Mesenchymal stem cell (in vitro differentiated cells and primary cell): ENCODE measurements around the gene FAAH2.

Source experiments
- DNase-seq: peaks from one replicate; pipeline ENCODE4 v3.0.0-alpha.2; 2013
- H2AFZ ChIP-seq: one replicate; pipeline ENCODE4 v1.6.1; 2013; ENCODE audit warnings: low read depth, mild to moderate bottlenecking, control low read depth, inconsistent platforms, low read length, moderate library complexity
- H2AK5ac ChIP-seq: 2 replicates; pipeline ENCODE4 v1.6.1; 2013; ENCODE audit warnings: low read length, moderate library complexity, mild to moderate bottlenecking, inconsistent platforms; ENCODE audit not compliant: severe bottlenecking
- H2BK120ac ChIP-seq: one replicate; pipeline ENCODE4 v1.6.1; 2013; ENCODE audit warnings: low read depth, mild to moderate bottlenecking, inconsistent platforms, low read length, moderate library complexity
- H2BK12ac ChIP-seq, 2 experiments: one replicate each; pipeline ENCODE4 v1.6.1; 2013; ENCODE audit warnings: inconsistent platforms in 2 of 2, low read length in 2 of 2, mild to moderate bottlenecking in 2 of 2, moderate library complexity in 2 of 2, control low read depth in 1 of 2
- H2BK15ac ChIP-seq: one replicate; pipeline ENCODE4 v1.6.1; 2013; ENCODE audit warnings: mild to moderate bottlenecking, low read depth, inconsistent platforms; ENCODE audit not compliant: poor library complexity, severe bottlenecking
- H2BK5ac ChIP-seq: 2 replicates; pipeline ENCODE4 v1.6.1; 2013; ENCODE audit warnings: low read depth, mild to moderate bottlenecking, low read length, control low read depth, inconsistent platforms; ENCODE audit not compliant: poor library complexity, severe bottlenecking
- H3K14ac ChIP-seq, 2 experiments: one replicate each; pipeline ENCODE4 v1.6.1; 2013; ENCODE audit warnings: inconsistent platforms in 2 of 2, low read length in 2 of 2, control low read depth in 1 of 2, mild to moderate bottlenecking in 1 of 2, moderate library complexity in 1 of 2
- H3K18ac ChIP-seq, 2 experiments: one replicate each; pipeline ENCODE4 v1.6.1; 2013; ENCODE audit warnings: inconsistent platforms in 2 of 2, low read length in 2 of 2, control low read depth in 1 of 2, low read depth in 1 of 2, mild to moderate bottlenecking in 1 of 2
- H3K23ac ChIP-seq, 2 experiments: one replicate each; pipeline ENCODE4 v1.6.1; 2013; ENCODE audit warnings: inconsistent platforms in 2 of 2, low read length in 2 of 2, mild to moderate bottlenecking in 2 of 2, moderate library complexity in 2 of 2, control low read depth in 1 of 2
- H3K27ac ChIP-seq: 2 replicates; pipeline ENCODE4 v1.5.1; 2013; ENCODE audit warnings: mild to moderate bottlenecking, moderate library complexity, low read length, control low read depth, inconsistent platforms; ENCODE audit not compliant: poor library complexity, severe bottlenecking
- H3K27me3 ChIP-seq, 2 experiments: 2 replicates each; pipeline versions ENCODE4 v1.6.1 to v1.7.0; 2013; ENCODE audit warnings: low read length in 2 of 2, mild to moderate bottlenecking in 2 of 2, moderate library complexity in 2 of 2, control low read depth in 1 of 2, inconsistent platforms in 1 of 2; ENCODE audit not compliant: control insufficient read depth in 1 of 2, insufficient read depth in 1 of 2
- H3K36me3 ChIP-seq, 2 experiments: 2 replicates each; pipeline versions ENCODE4 v1.6.1 to v1.7.0; 2013; ENCODE audit warnings: low read length in 2 of 2, control low read depth in 1 of 2, inconsistent platforms in 1 of 2, low read depth in 1 of 2, mild to moderate bottlenecking in 1 of 2; ENCODE audit not compliant: insufficient read depth in 2 of 2, control insufficient read depth in 1 of 2
- H3K4ac ChIP-seq, 2 experiments: one replicate each; pipeline ENCODE4 v1.6.1; 2013; ENCODE audit warnings: inconsistent platforms in 2 of 2, low read length in 2 of 2, mild to moderate bottlenecking in 2 of 2, moderate library complexity in 2 of 2, control low read depth in 1 of 2, low read depth in 1 of 2
- H3K4me1 ChIP-seq: 2 replicates; pipeline ENCODE4 v1.6.1; 2013; ENCODE audit warnings: low read depth, low read length, control low read depth; ENCODE audit not compliant: control insufficient read depth, insufficient read depth
- H3K4me2 ChIP-seq: 2 replicates; pipeline ENCODE4 v1.6.1; 2013; ENCODE audit warnings: low read length, mild to moderate bottlenecking, inconsistent platforms; ENCODE audit not compliant: poor library complexity, severe bottlenecking
- H3K4me3 ChIP-seq, 2 experiments: 2 replicates each; pipeline versions ENCODE4 v1.5.1 to v1.7.0; 2013; ENCODE audit warnings: low read length in 2 of 2, mild to moderate bottlenecking in 2 of 2, control low read depth in 1 of 2, low read depth in 1 of 2; ENCODE audit not compliant: insufficient read depth in 1 of 2
- H3K79me1 ChIP-seq: replicated peaks from 2 replicates; pipeline ENCODE4 v1.6.1; 2013; ENCODE audit warnings: mild to moderate bottlenecking, control low read depth, low read length, inconsistent platforms; ENCODE audit not compliant: poor library complexity, severe bottlenecking
- H3K9ac ChIP-seq: 2 replicates; pipeline ENCODE4 v1.7.0; 2013; ENCODE audit warnings: mild to moderate bottlenecking, low read length, moderate library complexity
- H3K9me3 ChIP-seq: 2 replicates; pipeline ENCODE4 v1.7.0; 2013; ENCODE audit warnings: mild to moderate bottlenecking, low read length; ENCODE audit not compliant: control insufficient read depth
- H4K8ac ChIP-seq: one replicate; pipeline ENCODE4 v1.6.1; 2013; ENCODE audit warnings: inconsistent platforms, mild to moderate bottlenecking, low read length, moderate library complexity
- H4K91ac ChIP-seq: one replicate; pipeline ENCODE4 v1.6.1; 2013; ENCODE audit warnings: mild to moderate bottlenecking, low read length, inconsistent platforms
- WGBS: methylation state at CpG from one replicate; pipeline ENCODE4 v1.1.7; 2013; ENCODE audit warnings: mixed read lengths; 5-methylcytosine and 5-hydroxymethylcytosine counted together

FAAH2 gene

DNA sequence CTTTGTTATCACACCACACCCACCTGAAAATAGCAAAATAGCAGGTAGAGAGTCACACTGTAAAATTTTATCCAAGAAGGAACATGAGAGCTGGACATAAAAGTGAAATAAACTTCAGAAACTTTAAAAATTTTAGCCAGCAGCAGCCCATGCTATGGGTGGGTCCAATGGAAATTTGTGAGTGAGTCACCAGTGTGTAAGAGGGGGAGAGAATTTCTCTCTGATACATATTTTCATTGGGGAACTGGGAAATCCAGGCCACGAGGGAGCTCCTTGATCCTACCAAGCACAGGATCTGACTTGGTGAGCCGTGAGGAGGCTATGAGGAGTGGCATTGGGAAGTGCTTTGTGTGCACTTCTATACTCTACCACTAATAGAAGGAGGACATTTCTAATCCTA, 136.3 kb downstream of the FAAH2 start:
- no peaks in the 10 kb centered on the region for H3K79me1 ChIP-seq
- no peak overlapping the region for H4K91ac ChIP-seq
- peaks cover 0 to 2% of the 10 kb centered on the region in 2 experiments for H3K27me3 ChIP-seq
- no peak for DNase-seq
- no peak overlapping the region for H3K4me3 ChIP-seq
- no peak overlapping the region for H2BK15ac ChIP-seq
- H3K27ac ChIP-seq = no peak overlapping the region
- H2AFZ ChIP-seq = no peak overlapping the region
- no peaks in the 10 kb centered on the region for H3K36me3 ChIP-seq
- H2BK12ac ChIP-seq = no peak overlapping the region
- no peak overlapping the region for H3K18ac ChIP-seq
- no peak overlapping the region for H4K8ac ChIP-seq
- peaks cover 24% of the 10 kb centered on the region for H3K9me3 ChIP-seq
- no peak overlapping the region for H3K9ac ChIP-seq
- H3K4me1 ChIP-seq = no peaks in the 10 kb centered on the region
- no peak overlapping the region for H2BK5ac ChIP-seq
- no peak overlapping the region for H2AK5ac ChIP-seq
- H3K4me2 ChIP-seq = no peak overlapping the region
- whole genome bisulfite sequencing = no CpG with 5 or more reads among the region's 2 CpGs
- no peak overlapping the region for H3K4ac ChIP-seq
- H3K23ac ChIP-seq = no peak overlapping the region
- no peak overlapping the region for H2BK120ac ChIP-seq
- no peak overlapping the region for H3K14ac ChIP-seq

DNA sequence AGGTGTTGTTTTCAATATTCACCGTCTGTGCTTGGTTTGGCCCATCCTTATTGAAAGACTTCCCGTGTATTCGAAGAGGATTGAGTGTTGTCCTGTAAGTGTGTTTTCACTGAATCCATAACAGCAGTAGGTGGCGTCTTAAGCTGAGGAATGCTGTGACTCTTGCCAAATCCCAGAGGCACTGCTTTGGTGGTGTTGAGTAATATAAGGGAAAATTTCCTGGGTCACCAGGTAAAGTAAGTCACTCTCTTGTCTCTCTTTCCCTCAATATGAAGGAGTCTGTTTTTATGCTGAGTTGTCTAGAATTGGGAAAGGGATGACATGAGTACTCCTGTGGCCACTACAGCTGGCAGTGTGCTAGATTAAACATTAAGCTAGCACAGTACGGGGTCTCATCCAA, 158.6 kb downstream of the FAAH2 start:
- no peak overlapping the region for H3K18ac ChIP-seq
- WGBS = 57% methylated on average over 5 of the region's 5 CpGs
- no peak overlapping the region for H3K4ac ChIP-seq
- H3K4me1 ChIP-seq = no peaks in the 10 kb centered on the region
- no peak overlapping the region for H2AK5ac ChIP-seq
- H2BK5ac ChIP-seq = no peak overlapping the region
- H2AFZ ChIP-seq = no peak overlapping the region
- no peak overlapping the region for H2BK120ac ChIP-seq
- H3K9me3 ChIP-seq = no peaks in the 10 kb centered on the region
- no peak overlapping the region for H3K4me2 ChIP-seq
- no peak overlapping the region for H4K8ac ChIP-seq
- DNase-seq = no peak
- no peaks in the 10 kb centered on the region for H3K79me1 ChIP-seq
- no peak overlapping the region for H3K4me3 ChIP-seq
- no peak overlapping the region for H2BK12ac ChIP-seq
- no peak overlapping the region for H3K14ac ChIP-seq
- no peak overlapping the region for H4K91ac ChIP-seq
- no peak overlapping the region for H3K27ac ChIP-seq
- H2BK15ac ChIP-seq = no peak overlapping the region
- no peak overlapping the region for H3K9ac ChIP-seq
- H3K23ac ChIP-seq = no peak overlapping the region
- H3K27me3 ChIP-seq = peaks cover 0 to 5% of the 10 kb centered on the region in 2 experiments
- no peaks in the 10 kb centered on the region for H3K36me3 ChIP-seq

DNA sequence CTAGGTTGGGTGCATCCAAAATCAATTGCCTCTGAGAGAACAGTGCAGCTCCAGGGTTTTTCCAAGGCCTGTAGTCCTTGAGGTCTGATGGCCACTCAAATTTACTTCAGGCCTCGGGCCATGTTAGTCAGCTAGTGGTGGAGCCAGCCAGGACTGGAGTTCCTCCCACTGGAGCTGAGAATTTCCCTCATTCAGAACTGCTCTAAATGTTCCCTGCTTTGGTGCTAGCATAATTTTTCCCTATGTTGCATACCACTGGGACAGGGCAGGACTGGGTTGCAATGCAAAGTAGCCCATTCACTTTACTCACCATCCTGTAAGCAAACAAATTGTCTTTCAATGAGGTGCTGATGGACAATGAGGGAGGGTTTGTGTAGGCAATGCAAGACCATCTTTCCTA, 159.3 kb downstream of the FAAH2 start:
- Histone ChIP-seq H3K9me3 (no peaks in the 10 kb centered on the region), H2BK15ac (no peak overlapping the region), H3K14ac (no peak overlapping the region), H3K23ac (no peak overlapping the region), H4K8ac (no peak overlapping the region), H4K91ac (no peak overlapping the region), H3K4me1 (no peaks in the 10 kb centered on the region), H3K18ac (no peak overlapping the region), H2BK12ac (no peak overlapping the region), H2AK5ac (no peak overlapping the region), H2BK5ac (no peak overlapping the region), H3K4ac (no peak overlapping the region), H2AFZ (no peak overlapping the region), H3K79me1 (no peaks in the 10 kb centered on the region), H3K4me2 (no peak overlapping the region), H3K27me3 (peaks cover 0 to 7% of the 10 kb centered on the region in 2 experiments), H3K9ac (no peak overlapping the region), H3K27ac (no peak overlapping the region), H2BK120ac (no peak overlapping the region), H3K4me3 (no peak overlapping the region), H3K36me3 (no peaks in the 10 kb centered on the region)
- WGBS = 57% methylated on average over 1 of the region's 1 CpG
- DNase-seq = no peak

DNA sequence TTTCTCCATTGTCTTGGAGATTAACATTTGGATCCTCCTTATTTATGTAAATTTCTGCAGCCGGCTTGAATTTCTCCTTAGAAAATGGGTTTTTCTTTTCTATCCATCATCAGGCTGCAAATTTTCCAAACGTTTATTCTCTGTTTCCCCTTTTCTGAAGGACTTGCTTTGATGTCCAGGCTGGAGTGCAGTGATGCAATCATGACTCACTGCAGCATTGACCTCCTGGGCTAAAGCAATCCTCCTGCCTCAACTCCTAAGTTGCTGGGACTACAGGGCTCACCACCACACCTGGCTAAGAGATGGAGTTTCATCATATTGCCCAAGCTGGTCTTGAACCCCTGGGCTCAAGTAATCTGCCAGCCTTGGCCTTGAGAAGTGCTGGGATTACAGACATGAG, 161.3 kb downstream of the FAAH2 start:
- no peak overlapping the region for H3K23ac ChIP-seq
- no peak overlapping the region for H2BK15ac ChIP-seq
- H3K9ac ChIP-seq = no peak overlapping the region

More for the DNA sequence above, 161.3 kb downstream of the FAAH2 start:
- no peak overlapping the region for H3K4me2 ChIP-seq
- H3K4me1 ChIP-seq = no peaks in the 10 kb centered on the region
- 47% methylated on average over 2 of the region's 2 CpGs for WGBS
- H3K4me3 ChIP-seq = no peak overlapping the region
- no peak overlapping the region for H2AFZ ChIP-seq
- no peak overlapping the region for H2BK120ac ChIP-seq
- H3K27me3 ChIP-seq = peaks cover 0 to 10% of the 10 kb centered on the region in 2 experiments
- H2BK12ac ChIP-seq = no peak overlapping the region
- H3K9me3 ChIP-seq = no peaks in the 10 kb centered on the region
- DNase-seq = no peak
- no peaks in the 10 kb centered on the region for H3K36me3 ChIP-seq
- H3K4ac ChIP-seq = no peak overlapping the region
- H3K18ac ChIP-seq = no peak overlapping the region
- H2BK5ac ChIP-seq = no peak overlapping the region
- no peaks in the 10 kb centered on the region for H3K79me1 ChIP-seq
- H4K91ac ChIP-seq = no peak overlapping the region
- no peak overlapping the region for H3K14ac ChIP-seq
- H4K8ac ChIP-seq = no peak overlapping the region
- H3K27ac ChIP-seq = no peak overlapping the region
- no peak overlapping the region for H2AK5ac ChIP-seq
